OCI-LY3 (cell line): ENCODE results near the gene TMX1.

ENCODE experiments used
- EZH2phosphoT487 ChIP-seq: fragments of 200-600 bp; shearing (Covaris generic); IDR thresholded peaks from 2 replicates; pipeline ENCODE4 v1.6.1; 2018; ENCODE audit warnings: antibody characterized with exemption, mixed run types, low read depth
- TF ChIP-seq, protein P1 (sequence below): fragments of 200-600, 300-600 bp; sonication (generic); IDR thresholded peaks from 2 replicates; pipeline ENCODE4 v1.5.1; 2014; ENCODE audit warnings: antibody characterized with exemption, low read length, low read depth

DNA sequence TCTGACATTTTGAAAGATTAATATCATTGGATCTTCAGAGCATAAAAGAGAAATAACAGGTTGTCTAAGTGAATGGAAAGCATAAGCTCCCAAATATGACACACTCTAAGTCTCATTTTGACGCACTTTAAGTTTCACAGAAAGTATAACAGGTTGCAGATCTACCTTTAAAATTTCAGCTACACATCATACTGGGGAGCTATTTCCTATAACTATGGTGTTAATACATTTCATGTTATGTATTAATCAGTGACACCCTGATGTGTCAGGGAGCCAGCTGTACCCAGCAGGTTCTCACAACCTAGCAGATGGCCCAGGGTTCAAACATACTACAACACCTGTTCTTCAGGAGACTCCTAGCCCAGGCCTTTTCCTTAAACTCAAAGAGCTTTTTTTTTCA lies 31.1 kb upstream of the TMX1 start:
- TF ChIP-seq, protein P1, sequence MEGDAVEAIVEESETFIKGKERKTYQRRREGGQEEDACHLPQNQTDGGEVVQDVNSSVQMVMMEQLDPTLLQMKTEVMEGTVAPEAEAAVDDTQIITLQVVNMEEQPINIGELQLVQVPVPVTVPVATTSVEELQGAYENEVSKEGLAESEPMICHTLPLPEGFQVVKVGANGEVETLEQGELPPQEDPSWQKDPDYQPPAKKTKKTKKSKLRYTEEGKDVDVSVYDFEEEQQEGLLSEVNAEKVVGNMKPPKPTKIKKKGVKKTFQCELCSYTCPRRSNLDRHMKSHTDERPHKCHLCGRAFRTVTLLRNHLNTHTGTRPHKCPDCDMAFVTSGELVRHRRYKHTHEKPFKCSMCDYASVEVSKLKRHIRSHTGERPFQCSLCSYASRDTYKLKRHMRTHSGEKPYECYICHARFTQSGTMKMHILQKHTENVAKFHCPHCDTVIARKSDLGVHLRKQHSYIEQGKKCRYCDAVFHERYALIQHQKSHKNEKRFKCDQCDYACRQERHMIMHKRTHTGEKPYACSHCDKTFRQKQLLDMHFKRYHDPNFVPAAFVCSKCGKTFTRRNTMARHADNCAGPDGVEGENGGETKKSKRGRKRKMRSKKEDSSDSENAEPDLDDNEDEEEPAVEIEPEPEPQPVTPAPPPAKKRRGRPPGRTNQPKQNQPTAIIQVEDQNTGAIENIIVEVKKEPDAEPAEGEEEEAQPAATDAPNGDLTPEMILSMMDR = no peak
- TF ChIP-seq EZH2phosphoT487 = no peak
